NCI-H2029 treated with DMSO at 0.1 percent for 48 hours (cell line): Measurements from ENCODE around the gene RFFL.
A peak's percentile ranks its signal among the peaks of the same experiment; 100 is the strongest.
"Not testable (repeated sequence)": the region's sequence is repeated elsewhere in the genome, so short reads cannot be mapped to it uniquely, and the experiment has no call there.

ENCODE experiments used
- DNase-seq: peaks from one replicate; lab custom pipeline; 2025; lab: John Stamatoyannopoulos, UW

RFFL gene

DNA sequence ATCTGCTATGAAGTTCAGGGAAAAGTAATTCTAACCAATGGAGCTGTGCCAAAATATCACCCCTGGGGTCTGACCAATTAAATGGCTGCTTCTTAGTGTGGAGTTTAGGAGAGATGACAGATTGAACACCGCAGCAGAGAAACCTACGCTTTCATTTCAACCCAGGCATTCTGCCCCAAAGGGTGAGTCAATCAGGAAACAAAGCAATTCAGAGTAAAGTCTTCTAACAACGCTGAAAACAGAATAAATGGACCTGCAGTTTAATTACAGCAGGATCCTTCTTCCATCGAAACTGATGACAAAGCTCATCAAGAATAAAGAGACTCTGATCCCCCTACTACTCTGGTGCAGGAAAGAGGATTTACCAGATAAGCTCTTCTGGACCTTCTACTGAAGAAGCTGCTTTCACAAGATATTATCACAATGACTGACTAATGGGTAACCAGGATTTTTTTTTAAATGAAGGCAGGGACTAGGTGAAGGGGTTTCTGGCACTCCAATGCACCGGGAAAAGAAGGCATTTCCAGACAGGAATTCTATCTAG lies 16.7 kb downstream of the RFFL start:
- DNase-seq = no peak

DNA sequence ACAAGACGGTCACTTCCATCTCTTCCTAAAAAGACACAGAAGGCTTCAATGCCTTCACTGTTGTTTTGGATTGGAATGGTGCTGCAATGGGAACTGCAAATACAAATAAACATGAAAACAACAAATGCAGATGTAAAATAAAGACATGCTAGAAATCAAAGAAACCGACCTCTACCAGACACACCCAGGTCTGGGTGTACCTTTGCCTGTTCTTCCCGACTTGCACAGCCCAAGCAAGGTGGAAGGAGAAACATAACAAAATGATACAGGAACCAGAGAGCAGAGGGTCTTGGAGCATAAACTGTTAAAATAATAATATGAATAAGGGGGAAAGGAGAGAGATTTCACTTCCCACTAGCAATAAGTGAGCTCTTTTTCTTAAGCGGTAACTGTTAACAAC lies 17.3 kb downstream of the RFFL start:
- no peak for DNase-seq

DNA sequence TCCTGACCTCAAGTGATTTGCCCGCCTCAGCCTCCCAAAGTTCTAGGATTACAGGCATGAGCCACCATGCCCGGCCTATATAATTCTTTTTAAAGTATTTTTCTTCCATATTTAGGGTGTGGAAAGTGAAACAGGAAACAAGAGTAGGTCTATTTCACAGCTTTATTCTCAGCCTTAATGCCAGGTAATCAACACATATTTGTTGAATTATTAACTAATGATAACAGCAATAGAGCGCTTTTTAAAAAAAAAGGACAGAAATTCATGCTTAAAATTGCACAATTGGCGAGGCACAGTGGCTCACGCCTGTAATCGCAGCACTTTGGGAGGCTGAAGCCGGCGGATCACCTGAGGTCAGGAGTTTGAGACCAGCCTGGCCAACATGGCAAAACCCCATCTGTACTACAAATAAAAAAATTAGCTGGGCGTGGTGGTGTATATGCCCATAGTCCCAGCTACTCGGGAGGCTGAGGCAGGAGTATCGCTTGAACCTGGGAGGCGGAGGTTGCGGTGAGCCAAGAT lies 18.0 kb downstream of the RFFL start:
- DNase-seq = not testable (repeated sequence)

DNA sequence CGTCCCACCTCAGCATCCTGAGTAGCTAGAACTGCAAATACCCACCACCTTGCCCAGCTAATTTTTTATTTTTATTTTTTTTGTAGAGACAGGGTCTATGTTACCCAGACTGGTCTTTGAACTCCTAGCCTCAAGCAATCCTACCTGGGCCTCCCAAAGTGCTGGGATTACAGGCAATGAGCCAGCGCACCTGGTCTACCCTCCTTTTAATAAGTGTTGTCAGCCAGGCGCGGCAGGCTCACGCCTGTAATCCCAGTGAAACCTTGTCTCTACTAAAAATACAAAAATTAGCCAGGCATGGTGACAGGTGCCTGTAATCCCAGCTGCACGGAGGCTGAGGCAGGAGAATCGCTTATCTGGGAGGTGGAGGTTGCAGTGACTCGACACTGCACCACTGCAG lies 19.3 kb downstream of the RFFL start:
- DNase-seq = no peak

DNA sequence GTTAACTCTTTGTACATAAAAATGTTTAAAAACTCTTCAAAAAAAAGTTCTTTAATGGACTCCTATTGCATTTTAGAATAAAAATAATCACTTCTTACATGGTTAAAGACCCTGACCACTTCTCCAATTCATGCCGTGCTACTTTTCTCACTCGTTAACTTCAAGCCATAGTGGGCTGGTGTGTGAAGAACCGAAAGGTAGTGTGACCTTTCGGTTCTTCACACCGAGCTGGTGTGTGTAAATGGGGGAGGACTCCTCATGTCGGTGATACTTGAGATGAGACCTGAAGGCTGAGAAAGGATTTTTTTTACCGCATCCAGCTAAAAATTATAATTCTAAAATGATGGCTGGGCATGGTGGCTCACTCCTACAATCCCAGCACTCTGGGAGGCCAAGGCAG lies 22.1 kb downstream of the RFFL start:
- DNase-seq = no peak

DNA sequence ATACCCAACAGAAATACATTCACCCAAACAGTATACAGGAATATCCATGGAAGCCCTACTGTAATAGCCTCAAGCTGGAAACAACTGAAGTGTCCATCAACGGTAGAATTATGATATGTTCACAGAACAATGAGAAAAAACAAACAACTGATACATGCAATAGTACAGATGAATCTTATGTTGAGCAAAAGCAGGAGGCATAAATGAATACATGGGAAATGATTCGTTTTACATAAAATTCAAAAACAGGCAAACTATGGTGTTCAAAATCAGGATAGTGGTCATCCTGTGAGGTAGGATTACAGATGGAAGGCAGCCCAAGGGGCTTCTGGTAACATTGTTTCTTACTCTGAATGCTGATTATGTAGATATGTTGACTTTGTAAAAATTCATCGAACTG lies 25.1 kb downstream of the RFFL start:
- no peak for DNase-seq

DNA sequence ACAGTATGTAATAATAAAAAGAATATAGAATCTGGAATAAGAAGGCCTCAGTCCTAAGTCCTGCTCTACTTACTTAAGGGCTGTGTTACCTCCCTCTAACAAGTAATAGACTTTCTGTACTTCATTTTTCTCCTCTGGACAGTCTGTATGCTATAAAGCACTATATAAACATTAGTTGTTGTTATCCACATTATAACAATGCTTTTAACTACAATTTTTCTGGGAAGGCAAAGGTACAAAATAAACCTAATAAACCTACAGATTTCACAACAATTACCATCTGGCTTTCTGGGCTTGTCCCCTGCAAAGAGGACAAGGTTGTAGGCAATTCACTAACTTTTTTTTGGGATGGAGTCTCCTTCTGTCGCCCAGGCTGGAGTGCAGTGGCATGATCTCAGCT lies 32.7 kb downstream of the RFFL start:
- no peak for DNase-seq

DNA sequence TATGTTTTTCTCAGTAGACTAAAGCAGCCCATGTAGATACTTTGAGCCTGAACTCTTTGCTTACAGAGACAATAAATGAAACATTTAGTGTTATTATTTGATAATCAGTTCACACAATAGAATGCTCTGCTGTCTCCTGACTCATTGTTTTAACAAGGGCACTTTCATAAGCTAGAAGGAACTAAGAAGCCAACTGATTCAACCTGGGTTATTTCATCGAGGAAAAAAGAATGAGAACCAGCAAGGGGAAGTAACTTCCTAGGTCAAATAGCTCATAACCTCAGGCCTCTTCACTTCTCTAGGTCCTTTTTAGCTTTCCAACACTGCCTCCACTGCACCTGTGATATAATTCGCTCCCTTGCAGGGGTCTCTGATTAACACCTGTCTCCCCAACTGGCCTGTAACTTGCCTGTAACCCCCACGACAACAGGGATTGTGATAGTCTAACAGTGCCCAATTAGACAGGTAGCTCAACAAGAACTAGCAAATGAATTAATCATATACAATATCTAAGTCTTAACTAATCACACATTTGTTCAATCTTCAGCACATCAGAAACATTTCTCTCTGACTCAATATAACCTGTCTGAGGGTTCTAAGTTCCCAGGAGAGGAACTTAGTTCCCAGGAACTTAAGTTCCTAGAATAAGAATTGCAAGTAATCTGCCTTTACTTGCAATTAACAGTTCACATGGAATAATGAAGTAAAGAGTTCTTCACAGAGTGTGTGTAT lies 34.8 kb downstream of the RFFL start:
- DNase-seq = no peak

DNA sequence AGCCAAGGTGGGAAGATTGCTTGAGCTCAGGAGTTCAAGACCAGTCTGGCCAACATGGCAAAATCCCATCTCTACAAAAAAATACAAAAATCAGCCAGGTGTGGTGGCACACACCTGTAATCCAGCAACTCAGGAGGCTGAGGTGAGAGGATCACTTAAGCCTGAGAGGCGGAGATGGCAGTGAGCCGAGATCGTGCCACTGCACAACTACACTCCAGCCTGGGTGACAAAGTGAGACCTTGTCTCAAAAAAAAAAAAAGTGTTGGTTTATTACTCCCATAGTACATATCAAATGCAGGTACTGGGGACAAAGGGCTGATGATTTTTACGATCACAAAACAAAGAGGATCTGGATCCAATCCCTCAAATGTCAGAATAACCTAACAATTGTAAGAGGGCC lies 35.4 kb downstream of the RFFL start:
- DNase-seq = not testable (repeated sequence)

DNA sequence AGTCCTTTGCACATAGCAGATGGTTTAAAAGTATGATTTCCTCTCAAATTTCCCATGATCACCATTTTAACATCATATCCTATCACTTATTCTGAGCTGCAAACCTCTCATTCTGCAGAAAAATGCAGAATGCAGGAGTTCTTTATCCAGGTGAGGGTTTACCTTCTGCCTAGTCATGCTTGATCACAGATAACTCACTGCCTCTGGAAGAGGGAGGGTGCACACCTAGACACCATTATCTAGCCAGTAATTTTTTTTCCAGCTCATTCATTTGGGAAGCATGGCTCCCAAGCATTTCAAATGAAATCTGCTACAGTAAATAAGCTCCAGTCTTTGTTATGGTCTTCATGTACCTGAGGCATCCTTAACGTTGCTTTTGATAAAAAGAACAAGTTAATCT lies 38.0 kb downstream of the RFFL start:
- no peak for DNase-seq

DNA sequence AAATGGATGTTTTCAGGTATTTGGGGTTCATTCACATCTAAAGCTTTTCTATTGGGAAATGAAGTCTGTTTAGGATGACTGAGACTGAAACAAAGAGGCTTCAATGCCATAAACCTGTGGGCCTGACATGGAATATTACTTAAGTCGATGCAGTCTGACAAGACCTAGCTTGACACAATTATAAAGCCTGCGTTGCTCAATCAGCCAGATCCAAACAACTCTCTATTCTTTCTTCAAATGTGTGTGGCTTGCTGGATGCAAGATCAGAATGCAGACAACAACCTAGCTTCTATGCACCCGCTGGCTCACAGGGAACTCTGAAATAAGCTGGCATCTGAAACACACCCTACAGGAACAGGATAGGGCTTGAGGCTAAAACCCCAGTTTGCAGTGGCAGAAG lies 40.0 kb downstream of the RFFL start:
- no peak for DNase-seq

DNA sequence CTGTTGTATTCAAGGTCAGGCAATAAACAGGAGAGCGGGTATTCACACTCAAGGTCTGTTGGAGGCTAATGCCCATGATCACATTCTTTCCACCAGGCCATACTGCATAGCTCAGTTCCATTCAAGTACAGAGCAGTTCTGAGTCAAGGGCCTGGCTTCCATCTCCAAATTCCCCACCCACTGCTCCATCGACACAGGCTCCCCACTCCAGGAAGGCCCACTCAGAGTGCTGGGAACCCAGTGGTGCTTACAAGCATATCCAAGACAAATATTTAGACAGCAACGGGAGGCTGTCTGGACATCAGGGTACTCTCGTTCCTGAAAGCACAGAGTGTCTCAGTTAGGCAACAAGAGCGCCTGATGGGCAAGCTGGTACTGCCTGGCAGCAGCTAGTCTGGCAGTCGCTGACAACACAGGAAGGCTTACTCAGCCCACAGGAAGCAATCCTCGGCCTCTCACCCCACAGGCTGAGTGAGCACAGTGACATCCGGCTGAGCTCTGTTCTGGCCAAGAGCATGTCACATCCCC lies 40.9 kb downstream of the RFFL start:
- DNase-seq = peak; percentile 71

DNA sequence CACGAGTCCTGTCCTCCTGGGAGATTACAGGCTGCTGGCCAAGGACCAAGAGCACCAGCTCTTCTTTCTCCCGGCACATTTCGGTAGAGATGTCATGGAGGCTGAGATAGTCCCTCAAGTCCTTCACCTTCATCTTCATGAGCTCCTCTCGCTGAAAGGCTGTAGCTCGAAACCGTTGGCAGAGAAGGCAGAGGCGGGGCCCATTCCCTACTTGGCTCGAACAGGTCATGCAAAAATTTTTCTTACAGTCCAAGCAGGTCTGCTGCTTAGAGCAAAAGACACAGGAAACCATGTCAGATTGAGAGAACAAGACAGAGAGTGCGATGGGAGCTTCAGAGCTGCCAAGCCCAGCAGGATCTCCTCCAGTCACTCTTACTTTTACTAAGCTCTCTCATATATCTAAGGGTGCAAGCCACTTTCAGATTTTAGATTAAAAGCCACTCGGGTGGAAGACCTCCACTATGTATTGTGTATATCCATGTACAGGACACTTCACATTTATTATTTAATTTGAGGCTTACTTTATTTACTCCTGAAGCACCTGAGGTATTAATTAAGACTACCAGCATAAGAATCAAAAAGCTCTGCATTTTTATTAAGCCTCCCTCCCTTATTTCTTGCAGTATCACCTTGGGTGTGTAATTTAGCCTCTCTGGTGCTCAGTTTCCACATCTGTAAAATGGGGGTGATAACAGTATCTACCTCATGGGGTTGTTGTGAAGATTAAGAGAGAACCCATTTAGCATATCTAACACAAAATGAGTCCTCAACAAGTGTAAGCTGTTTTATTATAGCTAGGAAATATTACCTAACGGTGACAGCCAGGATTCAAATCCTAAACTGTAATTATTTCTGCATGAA lies 41.8 kb downstream of the RFFL start:
- no peak for DNase-seq

DNA sequence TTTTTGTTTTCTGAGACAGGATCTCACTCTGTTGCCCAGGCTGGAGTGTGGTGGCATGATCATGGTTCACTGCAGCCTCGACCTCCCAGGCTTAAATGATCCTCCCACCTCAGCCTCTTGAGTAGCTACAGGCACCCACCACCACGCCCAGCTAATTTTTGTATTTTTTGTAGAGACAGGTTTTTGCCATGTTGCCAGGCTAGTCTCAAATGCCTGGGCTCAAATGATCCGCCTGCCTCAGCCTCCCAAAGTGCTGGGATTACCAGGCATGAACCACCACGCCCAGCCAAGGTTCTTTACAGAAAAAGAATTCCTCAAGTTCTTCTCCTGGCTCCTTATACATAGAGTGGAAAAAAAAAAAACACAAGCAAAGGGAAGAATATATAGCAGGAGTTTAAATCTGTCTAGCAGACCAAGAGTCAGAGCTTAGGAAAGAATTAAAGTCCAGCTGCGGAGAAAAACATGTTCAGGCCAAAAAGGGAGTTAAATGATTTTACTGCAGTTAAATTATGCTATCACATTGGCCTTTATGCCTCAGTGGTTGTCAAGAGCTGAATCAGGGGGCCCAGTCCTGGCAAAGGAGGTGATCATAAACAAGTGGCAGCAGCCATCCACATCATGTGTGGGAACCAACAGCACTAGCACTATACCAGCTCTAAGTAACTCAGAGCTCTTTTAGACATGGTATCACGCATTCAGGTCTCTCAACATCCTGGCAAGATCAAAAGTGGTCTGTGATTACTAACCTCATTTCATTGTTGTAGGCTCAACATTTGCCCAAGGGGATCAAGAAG lies 43.9 kb downstream of the RFFL start:
- DNase-seq = no peak

DNA sequence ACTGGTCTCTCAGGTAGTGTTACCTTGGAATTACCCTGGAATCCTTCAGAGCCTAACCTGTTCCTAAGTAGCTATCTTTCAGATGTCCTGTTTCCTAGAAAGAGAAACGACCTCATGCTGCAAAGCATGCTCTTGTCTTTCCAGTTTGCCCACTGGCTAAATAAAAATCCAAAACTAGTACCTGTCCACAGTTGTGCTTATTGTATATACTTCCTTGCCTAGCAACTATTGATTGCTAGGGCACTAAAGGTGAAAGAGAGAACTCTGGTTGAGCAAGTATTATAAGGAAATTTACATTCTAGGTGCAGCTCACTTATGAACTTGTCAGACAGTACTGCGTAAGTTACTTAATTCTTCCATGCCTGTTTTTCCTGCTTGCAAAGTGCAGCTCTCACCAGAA lies 44.7 kb downstream of the RFFL start:
- no peak for DNase-seq

DNA sequence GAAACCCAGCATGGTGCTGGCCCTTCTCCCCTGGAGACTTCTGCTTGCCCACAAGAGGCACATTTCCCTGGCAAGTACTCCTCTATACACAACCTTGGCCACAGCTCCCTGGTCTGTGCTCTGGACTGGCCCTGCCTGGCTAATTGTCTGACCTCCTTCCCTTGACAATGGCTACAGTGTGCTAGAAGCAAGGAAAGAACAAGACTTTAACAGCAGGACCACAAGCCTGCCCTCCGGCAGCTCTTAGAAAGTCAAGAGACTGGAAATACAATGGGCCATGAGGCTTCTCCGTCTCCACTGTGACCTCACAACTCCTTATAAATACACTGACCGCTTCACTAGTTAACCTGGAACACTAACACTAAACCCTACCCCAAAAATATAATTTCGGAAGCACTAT lies 46.5 kb downstream of the RFFL start:
- no peak for DNase-seq

DNA sequence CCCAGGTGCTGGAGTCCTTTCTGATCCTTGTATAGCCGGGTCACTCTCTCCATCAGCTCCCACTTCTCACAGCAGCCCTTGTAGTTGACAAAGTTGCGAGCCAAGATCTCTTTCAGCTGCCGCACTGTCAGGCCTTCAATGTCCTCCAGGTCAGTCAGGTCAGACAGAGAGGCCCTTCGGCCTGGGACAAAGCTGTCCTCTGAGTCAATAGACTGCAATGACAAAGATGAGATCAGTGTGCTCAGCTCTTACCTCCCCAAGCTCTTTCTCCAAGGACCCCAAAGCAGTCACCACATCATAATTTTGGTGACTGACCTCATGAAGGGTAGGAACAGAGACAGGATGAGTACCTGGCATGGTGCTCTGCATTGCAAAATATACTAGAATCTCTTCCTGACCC lies 47.1 kb downstream of the RFFL start:
- no peak for DNase-seq

DNA sequence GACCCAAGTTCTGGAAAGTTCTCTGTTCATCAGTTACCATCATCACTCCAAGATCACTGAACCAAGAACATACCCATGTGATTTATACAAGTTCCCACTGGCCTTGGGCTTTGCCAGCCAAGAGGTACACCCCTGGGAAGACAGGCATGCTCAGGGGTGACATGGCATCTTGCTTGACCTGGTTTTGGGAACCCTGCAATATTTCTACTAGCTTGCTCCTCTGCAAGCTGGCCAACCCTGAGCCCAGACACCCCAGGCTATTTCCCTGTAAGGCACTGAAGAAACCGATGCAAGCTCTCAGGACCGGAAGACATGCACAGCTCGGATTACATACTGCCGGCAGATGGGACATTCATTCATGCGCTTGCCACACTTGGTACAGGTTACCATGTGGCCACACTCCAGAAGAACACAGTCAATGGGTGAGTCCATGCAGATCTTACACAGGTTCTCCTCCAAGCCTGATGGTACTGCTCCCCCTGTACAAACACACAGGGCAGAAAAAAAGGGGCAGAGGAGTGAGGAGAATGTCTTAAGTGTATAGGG lies 51.8 kb downstream of the RFFL start:
- DNase-seq = no peak

DNA sequence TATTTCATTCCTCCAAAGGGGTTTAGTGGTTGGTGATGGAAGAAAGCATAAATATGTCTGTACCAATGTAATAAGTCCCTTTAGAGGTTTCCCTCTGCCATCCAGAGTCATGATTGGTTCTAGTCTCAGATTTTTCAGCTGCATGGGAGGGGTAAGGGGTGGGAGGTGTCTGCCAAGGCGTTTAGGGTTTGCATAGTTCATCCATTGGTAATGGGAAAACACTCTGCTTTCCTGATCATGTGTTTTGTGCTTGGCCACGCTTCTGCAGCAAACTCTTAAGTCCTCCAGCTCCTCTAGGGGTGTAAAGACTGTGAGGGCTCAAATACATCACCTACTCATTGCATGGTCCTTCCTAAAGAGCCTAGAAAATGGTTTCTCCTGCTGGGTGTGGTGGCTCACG lies 53.4 kb downstream of the RFFL start:
- no peak for DNase-seq

DNA sequence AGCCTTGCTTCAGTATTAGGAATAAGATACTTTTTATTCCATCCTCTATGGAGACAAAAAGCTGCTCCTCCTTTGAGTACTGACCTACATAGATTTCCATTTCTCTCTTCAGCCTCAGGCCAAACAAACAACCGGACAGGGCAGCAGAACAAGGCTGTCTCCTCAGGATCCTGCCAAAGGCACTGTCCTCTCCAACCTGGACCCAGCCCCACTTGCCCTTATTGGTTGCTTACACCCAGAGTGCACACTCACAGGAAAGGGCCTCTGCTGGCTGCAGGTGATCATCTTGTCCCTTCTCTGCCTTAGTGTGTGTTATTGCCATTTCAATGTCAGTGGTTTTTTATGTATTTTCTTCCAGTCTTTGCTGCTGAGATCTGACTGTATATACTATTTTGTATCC lies 56.5 kb downstream of the RFFL start:
- DNase-seq = no peak

DNA sequence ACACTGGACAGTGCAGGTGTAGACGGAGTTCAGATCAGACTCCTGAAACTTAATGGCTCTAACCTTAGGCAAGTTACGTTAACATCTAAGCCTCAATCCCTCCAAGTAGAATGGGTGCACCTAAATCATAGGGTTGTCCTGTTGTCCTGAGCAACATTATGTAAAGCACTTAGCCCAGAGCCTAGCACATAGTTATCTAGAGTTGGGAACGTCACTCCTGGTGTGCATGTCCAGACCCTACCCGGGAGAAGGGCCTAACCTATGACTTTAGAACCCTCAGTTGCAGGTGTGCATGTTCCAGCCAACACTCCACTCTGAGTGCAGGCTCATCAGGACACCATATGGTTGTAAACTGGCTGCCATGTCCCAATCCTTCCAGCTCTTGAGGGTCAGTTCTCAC lies 57.2 kb downstream of the RFFL start:
- no peak for DNase-seq

DNA sequence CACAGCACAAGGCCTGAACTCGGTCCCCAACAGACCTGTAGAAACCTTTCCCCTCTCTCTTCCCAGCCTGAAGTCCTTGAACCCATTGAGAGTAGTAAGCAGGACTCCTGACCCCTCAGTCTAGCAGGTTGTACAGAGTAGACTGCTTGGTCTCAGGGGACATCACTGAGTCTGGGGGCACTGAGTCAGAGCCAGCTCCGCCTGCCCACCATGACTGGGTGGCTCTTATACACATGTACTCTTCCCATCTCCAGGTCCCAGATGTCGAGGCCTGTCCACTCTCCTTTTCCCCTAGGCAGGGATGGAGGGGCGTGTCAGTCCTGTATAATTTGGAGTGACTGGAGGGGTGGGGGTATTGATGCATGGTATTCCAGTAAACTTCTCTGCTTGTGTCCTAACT lies 59.7 kb downstream of the RFFL start:
- no peak for DNase-seq
